ENCODE results near the gene PLOD3. TPM values are rescaled to one million over a fixed set of nuclear protein-coding genes. Genes with fewer than 3 reads are reported as not detected.

Gene PLOD3
- total RNA-seq, 1 experiment from 2014 or later, result 83.7 TPM

DNA sequence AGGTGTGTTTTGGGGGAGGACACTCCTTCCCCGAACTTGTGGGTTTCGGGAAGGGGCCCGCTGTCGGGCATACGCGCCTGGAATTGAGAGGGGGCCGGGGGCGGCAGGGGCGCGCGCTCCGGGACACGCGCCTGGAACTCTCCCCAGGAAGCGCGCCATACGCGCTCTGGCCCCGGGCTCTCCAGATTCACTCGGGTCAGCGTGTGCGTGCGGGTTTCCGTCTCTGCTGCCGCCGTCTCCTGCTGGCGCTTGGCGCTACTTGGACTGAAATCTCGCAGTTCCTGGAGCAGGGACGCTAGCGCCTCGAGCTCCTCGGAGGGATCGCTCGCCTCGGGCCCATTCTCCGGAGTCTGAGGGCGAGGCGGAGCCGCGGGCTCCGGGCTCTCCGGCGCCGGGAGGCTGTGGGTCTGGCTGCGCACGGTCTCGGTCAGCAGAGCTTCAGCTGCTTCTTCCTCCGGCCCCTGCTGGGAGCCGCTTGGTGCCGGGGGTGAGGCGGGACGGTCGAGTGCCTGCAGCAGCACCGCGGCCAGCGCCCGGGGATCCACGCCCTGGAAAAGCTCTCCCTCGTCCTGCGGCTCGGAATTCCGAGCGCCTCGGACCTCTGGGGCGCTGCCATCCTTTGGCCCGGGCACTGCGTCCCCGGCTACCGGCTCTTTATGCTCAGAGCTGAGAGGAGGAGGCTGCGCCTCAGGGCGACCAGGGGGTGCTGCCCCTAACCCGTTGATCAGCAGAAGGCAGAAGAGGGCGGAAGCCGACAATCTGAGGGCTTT is 53.1 kb downstream of the PLOD3 start (continued):
- no peak for TF ChIP-seq CTCF (IDR thresholded peaks at IDR 0.05 in 2 of 3, conservative IDR thresholded peaks at IDR 0.05 in 1 of 3; ENCODE audit: borderline replicate concordance in 1 of 3, insufficient read depth in 1 of 3, low read depth in 2 of 3, low read length in 2 of 3)
- TF ChIP-seq RAD21 (IDR thresholded peaks at IDR 0.05; ENCODE audit: low read depth), result no peak
- TF ChIP-seq EZH2 (IDR thresholded peaks at IDR 0.05), result no peak
- no peak for TF ChIP-seq SRF (IDR thresholded peaks at IDR 0.05; ENCODE audit: low read depth)
- TF ChIP-seq EGR1 (IDR thresholded peaks at IDR 0.05; ENCODE audit: low read depth), result no peak
- no peak for TF ChIP-seq CBX3 (IDR thresholded peaks at IDR 0.05; ENCODE audit: low read depth)
- TF ChIP-seq YY1 (IDR thresholded peaks at IDR 0.05; ENCODE audit: extremely low read depth, insufficient replicate concordance, low read depth, low read length), result no peak

DNA sequence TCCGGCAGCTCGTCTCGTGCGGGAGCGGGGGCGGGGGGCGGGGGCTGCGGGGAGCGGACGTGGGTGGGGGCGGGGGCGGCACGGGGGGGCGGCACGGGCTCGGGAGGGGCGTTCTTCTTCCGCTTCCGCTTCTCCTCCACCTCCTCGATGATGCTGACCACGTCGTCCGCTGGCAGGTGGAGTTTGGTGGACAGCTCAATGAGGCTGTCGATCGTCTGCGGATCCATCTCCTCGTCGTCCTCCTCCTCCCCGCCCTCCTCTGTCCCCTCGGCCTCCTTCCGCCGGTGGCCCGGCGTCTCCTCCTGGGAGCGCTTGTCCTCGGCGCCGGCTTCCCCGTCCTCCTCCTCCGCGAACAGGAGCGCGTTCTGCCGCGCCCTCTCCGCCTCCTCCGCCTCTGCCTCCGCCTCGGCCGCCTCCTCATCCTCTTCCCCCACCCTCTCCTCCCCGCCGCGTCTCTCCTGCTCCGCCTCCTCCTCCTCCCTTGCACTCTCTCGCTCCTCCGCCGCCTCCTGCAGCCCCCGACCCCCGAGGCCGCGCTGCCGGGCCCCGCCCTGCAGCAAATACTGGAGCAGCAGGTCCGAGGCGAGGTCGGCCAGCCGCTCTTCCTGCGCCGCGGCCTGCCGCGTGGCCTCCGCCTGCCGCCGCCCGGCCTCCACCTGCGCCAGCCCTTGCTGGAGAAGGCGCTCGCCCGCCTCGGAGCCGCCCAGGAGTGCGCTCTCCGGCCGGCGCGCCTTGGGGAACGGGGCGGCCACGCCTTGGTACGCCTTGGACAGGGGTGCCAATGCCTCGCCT is 53.9 kb downstream of the PLOD3 start:
- H3K4me2 ChIP-seq (ENCODE audit: low read length), result peak overlapping the region; percentile 85
- H3K27ac ChIP-seq (ENCODE audit: low read depth, low read length), result peak overlapping the region; percentile 97
- no peaks in the 10 kb centered on the region for H4K20me1 ChIP-seq (ENCODE audit: insufficient read depth)
- no peaks in the 10 kb centered on the region for H3K9me3 ChIP-seq (ENCODE audit: control insufficient read depth in 1 of 2, insufficient read depth in 1 of 2, low read depth in 1 of 2, low read length in 2 of 2)
- no TSS peak for BruUV-seq (replicated peaks)
- POLR2A ChIA-PET, result interaction anchor here (0.9 to 2.5 kb wide), 13 partner anchors 8 to 119 kb away, joined by 3 to 23 read pairs (median 7); partner anchors contain the start of genes AP1S1, FIS1, PLOD3 and SERPINE1
- TF ChIP-seq POLR2AphosphoS5 (IDR thresholded peaks at IDR 0.05; ENCODE audit: low read depth, low read length), result peak; percentile 77
- TF ChIP-seq, protein P1, sequence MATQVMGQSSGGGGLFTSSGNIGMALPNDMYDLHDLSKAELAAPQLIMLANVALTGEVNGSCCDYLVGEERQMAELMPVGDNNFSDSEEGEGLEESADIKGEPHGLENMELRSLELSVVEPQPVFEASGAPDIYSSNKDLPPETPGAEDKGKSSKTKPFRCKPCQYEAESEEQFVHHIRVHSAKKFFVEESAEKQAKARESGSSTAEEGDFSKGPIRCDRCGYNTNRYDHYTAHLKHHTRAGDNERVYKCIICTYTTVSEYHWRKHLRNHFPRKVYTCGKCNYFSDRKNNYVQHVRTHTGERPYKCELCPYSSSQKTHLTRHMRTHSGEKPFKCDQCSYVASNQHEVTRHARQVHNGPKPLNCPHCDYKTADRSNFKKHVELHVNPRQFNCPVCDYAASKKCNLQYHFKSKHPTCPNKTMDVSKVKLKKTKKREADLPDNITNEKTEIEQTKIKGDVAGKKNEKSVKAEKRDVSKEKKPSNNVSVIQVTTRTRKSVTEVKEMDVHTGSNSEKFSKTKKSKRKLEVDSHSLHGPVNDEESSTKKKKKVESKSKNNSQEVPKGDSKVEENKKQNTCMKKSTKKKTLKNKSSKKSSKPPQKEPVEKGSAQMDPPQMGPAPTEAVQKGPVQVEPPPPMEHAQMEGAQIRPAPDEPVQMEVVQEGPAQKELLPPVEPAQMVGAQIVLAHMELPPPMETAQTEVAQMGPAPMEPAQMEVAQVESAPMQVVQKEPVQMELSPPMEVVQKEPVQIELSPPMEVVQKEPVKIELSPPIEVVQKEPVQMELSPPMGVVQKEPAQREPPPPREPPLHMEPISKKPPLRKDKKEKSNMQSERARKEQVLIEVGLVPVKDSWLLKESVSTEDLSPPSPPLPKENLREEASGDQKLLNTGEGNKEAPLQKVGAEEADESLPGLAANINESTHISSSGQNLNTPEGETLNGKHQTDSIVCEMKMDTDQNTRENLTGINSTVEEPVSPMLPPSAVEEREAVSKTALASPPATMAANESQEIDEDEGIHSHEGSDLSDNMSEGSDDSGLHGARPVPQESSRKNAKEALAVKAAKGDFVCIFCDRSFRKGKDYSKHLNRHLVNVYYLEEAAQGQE (IDR thresholded peaks at IDR 0.05; ENCODE audit: low read depth), result no peak
- no peak for TF ChIP-seq EZH2phosphoT487 (IDR thresholded peaks at IDR 0.05; ENCODE audit: borderline replicate concordance)
- peak; percentile 68; the same call in 1 of the 2 replicates for TF ChIP-seq ZFX (IDR thresholded peaks at IDR 0.05)
- no peak for TF ChIP-seq ZNF274 (IDR thresholded peaks at IDR 0.05; ENCODE audit: low read depth, low read length)
- H3K9me2 ChIP-seq (ENCODE audit: insufficient read depth), result no peaks in the 10 kb centered on the region
- CTCF ChIA-PET, result interaction anchor here (1.0 to 3.0 kb wide), 7 partner anchors 10 to 127 kb away, joined by 3 to 16 read pairs (median 4); no protein-coding TSS in a partner anchor
- H3K79me2 ChIP-seq (ENCODE audit: insufficient read depth, low read length), result peaks cover 11% of the 10 kb centered on the region; the same call in 1 of the 2 replicates
- RAD21 ChIA-PET (ENCODE audit: low non-redundant PET in 1 of 2, low total read pairs in 2 of 2, uncharacterized antibody in 2 of 2, unreplicated experiment in 2 of 2), result interaction anchor here in 1 of 2 experiments (1.4 kb wide), 1 partner anchor 19 kb away, joined by 3 read pairs; no protein-coding TSS in a partner anchor
- peaks cover 3 to 9% of the 10 kb centered on the region in 2 experiments; a peak in 3 of 4 replicates for H3K36me3 ChIP-seq (ENCODE audit: control insufficient read depth in 1 of 2, insufficient read depth in 2 of 2, low read length in 2 of 2)
- intact Hi-C loops (cut with micrococcal nuclease), result no loop called here
- H3K27me3 ChIP-seq (ENCODE audit: insufficient read depth, low read length), result no peaks in the 10 kb centered on the region
- H3K4me1 ChIP-seq (ENCODE audit: control insufficient read depth in 1 of 2, insufficient read depth in 2 of 2, low read length in 2 of 2), result peaks cover 61 to 97% of the 10 kb centered on the region in 2 experiments
- DNase-seq (ENCODE audit: low read depth, low spot score) (peak; percentile 73), ATAC-seq (peak; percentile 41)
- peak overlapping the region; percentile 73 to 78 for H3K4me3 ChIP-seq (replicated peaks in 1 of 2; ENCODE audit: low read depth in 1 of 2, low read length in 2 of 2)
- peak overlapping the region; percentile 79 for H3K9ac ChIP-seq (ENCODE audit: low read length)
- H2AFZ ChIP-seq (ENCODE audit: low read depth, low read length, poor library complexity, severe bottlenecking), result no peak overlapping the region

All from HCT116 (cell line).